NB4 (cell line): Measurements from ENCODE around the gene DPP10.

Source experiments
- DNase-seq: peaks from one replicate; pipeline ENCODE4 v3.0.0; 2010; ENCODE audit warnings: low read depth
- H3K4me3 ChIP-seq: one replicate; pipeline ENCODE4 v1.5.1; 2011; ENCODE audit warnings: mild to moderate bottlenecking, low read depth, low read length, moderate library complexity
- CTCF ChIP-seq: IDR thresholded peaks from one replicate; pipeline ENCODE4 v1.5.1; 2012; ENCODE audit warnings: low read depth, low read length
- MAX ChIP-seq: IDR thresholded peaks from 2 replicates; pipeline ENCODE4 v1.6.1; 2011; ENCODE audit warnings: low read depth, low read length
- MYC ChIP-seq: IDR thresholded peaks from 2 replicates; pipeline ENCODE4 v1.6.1; 2011; ENCODE audit warnings: low read depth, low read length
- POLR2A ChIP-seq: IDR thresholded peaks from 2 replicates; pipeline ENCODE4 v1.6.1; 2011; ENCODE audit warnings: mild to moderate bottlenecking; ENCODE audit not compliant: insufficient read length; ENCODE audit errors: extremely low read depth

Gene DPP10

GRCh38 chr2:115733190-115733775, 1290.8 kb downstream of the DPP10 start:
- TF ChIP-seq MYC: no peak
- TF ChIP-seq MAX: no peak
- no peak for TF ChIP-seq CTCF
- no peak for DNase-seq
- H3K4me3 ChIP-seq: no peak overlapping the region

- no peak for DNase-seq
- TF ChIP-seq MYC (no peak), CTCF (no peak), MAX (no peak), POLR2A (no peak)
- H3K4me3 ChIP-seq: no peak overlapping the region
Measured at GRCh38 chr2:115738111-115738510, 1295.7 kb downstream of the DPP10 start.

- no peak overlapping the region for H3K4me3 ChIP-seq
- peak; percentile 20 for DNase-seq
- TF ChIP-seq CTCF (peak; percentile 40), POLR2A (no peak)
Measured at GRCh38 chr2:115739574-115739973, 1297.1 kb downstream of the DPP10 start.

- no peak overlapping the region for H3K4me3 ChIP-seq
- DNase-seq: no peak
- no peak for TF ChIP-seq CTCF
- TF ChIP-seq MYC: no peak
- no peak for TF ChIP-seq POLR2A
- no peak for TF ChIP-seq MAX
Measured at GRCh38 chr2:115746151-115746550, 1303.7 kb downstream of the DPP10 start.

GRCh38 chr2:115757286-115757685, 1314.8 kb downstream of the DPP10 start:
- DNase-seq: no peak
- H3K4me3 ChIP-seq: no peak overlapping the region
- TF ChIP-seq POLR2A (no peak), MYC (no peak), MAX (no peak), CTCF (no peak)

GRCh38 chr2:115763601-115764000, 1321.2 kb downstream of the DPP10 start:
- no peak for TF ChIP-seq MAX
- no peak for TF ChIP-seq POLR2A
- no peak for TF ChIP-seq CTCF
- TF ChIP-seq MYC: no peak

More at GRCh38 chr2:115763601-115764000, 1321.2 kb downstream of the DPP10 start:
- DNase-seq: no peak
- no peak overlapping the region for H3K4me3 ChIP-seq
